Brain microvascular endothelial cell (primary cell): ENCODE measurements around the gene CPSF2.

Source experiments
- DNase-seq: peaks from one replicate; pipeline ENCODE4 v3.0.0-alpha.2; 2020
- H3K27ac ChIP-seq: fragments of 250-450 bp; sonication (Bioruptor Pico); 2 replicates; pipeline ENCODE4 v1.5.1; 2020; ENCODE audit warnings: mild to moderate bottlenecking, moderate library complexity
- H3K27me3 ChIP-seq: fragments of 250-450 bp; sonication (Bioruptor Pico); replicated peaks from 2 replicates; pipeline ENCODE4 v1.5.1; 2020; ENCODE audit warnings: mild to moderate bottlenecking
- H3K36me3 ChIP-seq: fragments of 250-450 bp; sonication (Bioruptor Pico); replicated peaks from 2 replicates; pipeline ENCODE4 v1.5.1; 2020; ENCODE audit warnings: mild to moderate bottlenecking
- H3K4me3 ChIP-seq: 2 replicates; pipeline ENCODE4 v1.5.1; 2011; ENCODE audit warnings: low read depth, mild to moderate bottlenecking, control low read depth, low read length, moderate library complexity
- in situ Hi-C: cut with HindIII; loops from 2 replicates; pipeline ENCODE4 v1.10.0; 2017; ENCODE audit warnings: low sequenced_read_pairs, low pct_ligation_motif_present
- TF ChIP-seq, protein P1 (sequence below): IDR thresholded peaks from 2 replicates; pipeline ENCODE4 v1.5.1; 2011; ENCODE audit warnings: low read depth, mild to moderate bottlenecking, moderate library complexity, low read length, control low read depth, inconsistent platforms; ENCODE audit errors: missing control alignments

Gene CPSF2

GRCh38 chr14:92190768-92191167, 69.0 kb downstream of the CPSF2 start:
- H3K4me3 ChIP-seq, result no peak overlapping the region

GRCh38 chr14:92198804-92199203, 77.0 kb downstream of the CPSF2 start:
- in situ Hi-C loops, result no loop called here
- Histone ChIP-seq H3K27me3 (peaks cover 7% of the 10 kb centered on the region), H3K36me3 (no peaks in the 10 kb centered on the region), H3K4me3 (no peak overlapping the region), H3K27ac (no peak overlapping the region)
- no peak for DNase-seq
- TF ChIP-seq, protein P1, sequence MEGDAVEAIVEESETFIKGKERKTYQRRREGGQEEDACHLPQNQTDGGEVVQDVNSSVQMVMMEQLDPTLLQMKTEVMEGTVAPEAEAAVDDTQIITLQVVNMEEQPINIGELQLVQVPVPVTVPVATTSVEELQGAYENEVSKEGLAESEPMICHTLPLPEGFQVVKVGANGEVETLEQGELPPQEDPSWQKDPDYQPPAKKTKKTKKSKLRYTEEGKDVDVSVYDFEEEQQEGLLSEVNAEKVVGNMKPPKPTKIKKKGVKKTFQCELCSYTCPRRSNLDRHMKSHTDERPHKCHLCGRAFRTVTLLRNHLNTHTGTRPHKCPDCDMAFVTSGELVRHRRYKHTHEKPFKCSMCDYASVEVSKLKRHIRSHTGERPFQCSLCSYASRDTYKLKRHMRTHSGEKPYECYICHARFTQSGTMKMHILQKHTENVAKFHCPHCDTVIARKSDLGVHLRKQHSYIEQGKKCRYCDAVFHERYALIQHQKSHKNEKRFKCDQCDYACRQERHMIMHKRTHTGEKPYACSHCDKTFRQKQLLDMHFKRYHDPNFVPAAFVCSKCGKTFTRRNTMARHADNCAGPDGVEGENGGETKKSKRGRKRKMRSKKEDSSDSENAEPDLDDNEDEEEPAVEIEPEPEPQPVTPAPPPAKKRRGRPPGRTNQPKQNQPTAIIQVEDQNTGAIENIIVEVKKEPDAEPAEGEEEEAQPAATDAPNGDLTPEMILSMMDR, result no peak

More at GRCh38 chr14:92190768-92191167, 69.0 kb downstream of the CPSF2 start:
- TF ChIP-seq, protein P1, result no peak
- no peaks in the 10 kb centered on the region for H3K36me3 ChIP-seq
- in situ Hi-C loops, result no loop called here
- H3K27me3 ChIP-seq, result no peaks in the 10 kb centered on the region
- no peak for DNase-seq
- H3K27ac ChIP-seq, result no peak overlapping the region

DNA sequence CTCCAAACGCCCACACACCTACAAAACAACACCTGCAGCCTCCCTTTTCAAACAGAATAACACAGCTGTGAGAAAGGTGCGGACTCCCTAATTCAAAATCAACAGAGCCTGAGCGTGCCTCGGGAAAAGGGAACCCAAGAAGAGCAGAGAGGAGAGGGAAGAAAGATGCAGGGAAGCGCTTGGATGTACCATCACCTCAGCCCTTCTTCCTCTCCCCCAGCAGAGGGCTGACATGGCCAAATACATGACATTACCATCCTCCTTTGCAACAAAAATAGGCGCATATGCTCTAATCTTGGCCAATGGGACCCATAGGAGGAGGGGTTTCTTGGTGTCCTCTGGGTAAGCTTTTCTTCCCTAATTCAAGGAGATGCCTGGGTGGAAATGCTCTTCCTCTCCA, 78.0 kb downstream of the CPSF2 start:
- Histone ChIP-seq H3K27me3 (peaks cover 7% of the 10 kb centered on the region), H3K4me3 (no peak overlapping the region), H3K27ac (no peak overlapping the region), H3K36me3 (no peaks in the 10 kb centered on the region)
- in situ Hi-C loops, result no loop called here
- no peak for DNase-seq
- TF ChIP-seq, protein P1, result peak; percentile 15

GRCh38 chr14:92203116-92203515, 81.3 kb downstream of the CPSF2 start:
- Histone ChIP-seq H3K4me3 (no peak overlapping the region), H3K36me3 (no peaks in the 10 kb centered on the region), H3K27me3 (peaks cover 7% of the 10 kb centered on the region), H3K27ac (no peak overlapping the region)
- TF ChIP-seq, protein P1, result no peak
- DNase-seq, result no peak
- in situ Hi-C loops, result no loop called here

GRCh38 chr14:92204792-92205191, 83.0 kb downstream of the CPSF2 start:
- DNase-seq, result no peak
- Histone ChIP-seq H3K27ac (no peak overlapping the region), H3K4me3 (no peak overlapping the region), H3K27me3 (peaks cover 3% of the 10 kb centered on the region), H3K36me3 (no peaks in the 10 kb centered on the region)
- in situ Hi-C loops, result no loop called here
- TF ChIP-seq, protein P1, result no peak
